CD4-positive, alpha-beta T cell (primary cell): ENCODE results near the gene ERCC8. TPM values are rescaled to one million over a fixed set of nuclear protein-coding genes. Genes with fewer than 3 reads are reported as not detected.

Experiments
- ATAC-seq: fragments of 200-7000 bp; cut with Tn5 transposase; one replicate; pipeline ENCODE4 v1.10.0; 2022; ENCODE audit warnings: mild to moderate bottlenecking; ENCODE audit not compliant: poor library complexity
- CTCF ChIA-PET: fragments of 350-600 bp; sonication (Branson Sonifier 250); formaldehyde crosslinking; loops from one replicate; lab custom pipeline; 2021; ENCODE audit warnings: antibody characterized with exemption, inconsistent platforms; lab: Charles Lee
- POLR2A ChIA-PET: fragments of 350-600 bp; sonication (Branson Sonifier 250); formaldehyde crosslinking; loops from one replicate; lab custom pipeline; 2021; ENCODE audit warnings: antibody characterized with exemption, inconsistent platforms; lab: Charles Lee
- DNase-seq, 14 experiments: peaks; one replicate each; pipeline ENCODE4 v3.0.0-alpha.2; 2013 to 2020; ENCODE audit warnings: mixed read lengths in 2 of 14
- H3K27ac ChIP-seq, 2 donors: one replicate each; pipeline versions ENCODE4 v1.5.1 to v1.7.0; 2013; ENCODE audit warnings: low read length in 2 of 2, low read depth in 1 of 2, mild to moderate bottlenecking in 1 of 2
- H3K27me3 ChIP-seq, 2 experiments: 1 replicate in 1 of 2; 2 replicates in 1 of 2; pipeline versions ENCODE4 v1.6.1 to v1.7.0; 2013; ENCODE audit warnings: low read length in 2 of 2, control low read depth in 1 of 2, mild to moderate bottlenecking in 1 of 2, moderate library complexity in 1 of 2; ENCODE audit not compliant: insufficient read depth in 2 of 2, control insufficient read depth in 1 of 2
- H3K36me3 ChIP-seq: one replicate; pipeline ENCODE4 v1.6.1; 2013; ENCODE audit warnings: low read length, control low read depth; ENCODE audit not compliant: insufficient read depth
- H3K4me1 ChIP-seq: one replicate; pipeline ENCODE4 v1.6.1; 2013; ENCODE audit warnings: low read length, control low read depth; ENCODE audit not compliant: insufficient read depth
- H3K4me3 ChIP-seq: one replicate; pipeline ENCODE4 v1.5.1; 2013; ENCODE audit warnings: mild to moderate bottlenecking, low read length, moderate library complexity
- H3K9me3 ChIP-seq, 2 experiments: 1 replicate in 1 of 2; 2 replicates in 1 of 2; pipeline versions ENCODE4 v1.6.1 to v1.7.0; 2013; ENCODE audit warnings: low read length in 2 of 2, mild to moderate bottlenecking in 2 of 2, control low read depth in 1 of 2, moderate library complexity in 1 of 2; ENCODE audit not compliant: control insufficient read depth in 1 of 2, insufficient read depth in 1 of 2
- H3K27ac Mint-ChIP-seq: one replicate; pipeline ENCODE4 v1.8.0; 2020; ENCODE audit warnings: mixed read lengths
- H3K27me3 Mint-ChIP-seq: one replicate; pipeline ENCODE4 v1.8.0; 2021; ENCODE audit warnings: mixed read lengths
- H3K36me3 Mint-ChIP-seq: one replicate; pipeline ENCODE4 v1.8.0; 2021; ENCODE audit warnings: low read depth, mixed read lengths
- H3K4me1 Mint-ChIP-seq: one replicate; pipeline ENCODE4 v1.8.0; 2021; ENCODE audit warnings: low read depth, mixed read lengths
- H3K4me3 Mint-ChIP-seq: one replicate; pipeline ENCODE4 v1.8.0; 2020; ENCODE audit warnings: mild to moderate bottlenecking, mixed read lengths
- H3K9me3 Mint-ChIP-seq: one replicate; pipeline ENCODE4 v1.8.0; 2020; ENCODE audit warnings: mixed read lengths
- intact Hi-C, 2 experiments: fragments of 100-400 bp; cut with DNase I in 1 of 2; cut with micrococcal nuclease in 1 of 2; formaldehyde crosslinking; loops; one replicate each; pipeline versions ENCODE4 v1.15.1 to v1.9.0; 2023 to 2025; cut with DNase I, micrococcal nuclease
- total RNA-seq, 174 experiments: library from RNA in 2 of 174; stranded (reverse) in 2 of 174; gene quantifications; one replicate each; pipeline ENCODE4 v1.2.3 and lab custom pipeline; 2021 to 2026
- TF ChIP-seq, protein P1 (sequence below): fragments of 200-600 bp; IDR thresholded peaks from one replicate; pipeline ENCODE4 v1.8.0; 2022; ENCODE audit warnings: antibody characterized with exemption, mild to moderate bottlenecking

ERCC8 gene
- total RNA-seq, 2 experiments from 2014 or later = 2.6 to 3.7 TPM

DNA sequence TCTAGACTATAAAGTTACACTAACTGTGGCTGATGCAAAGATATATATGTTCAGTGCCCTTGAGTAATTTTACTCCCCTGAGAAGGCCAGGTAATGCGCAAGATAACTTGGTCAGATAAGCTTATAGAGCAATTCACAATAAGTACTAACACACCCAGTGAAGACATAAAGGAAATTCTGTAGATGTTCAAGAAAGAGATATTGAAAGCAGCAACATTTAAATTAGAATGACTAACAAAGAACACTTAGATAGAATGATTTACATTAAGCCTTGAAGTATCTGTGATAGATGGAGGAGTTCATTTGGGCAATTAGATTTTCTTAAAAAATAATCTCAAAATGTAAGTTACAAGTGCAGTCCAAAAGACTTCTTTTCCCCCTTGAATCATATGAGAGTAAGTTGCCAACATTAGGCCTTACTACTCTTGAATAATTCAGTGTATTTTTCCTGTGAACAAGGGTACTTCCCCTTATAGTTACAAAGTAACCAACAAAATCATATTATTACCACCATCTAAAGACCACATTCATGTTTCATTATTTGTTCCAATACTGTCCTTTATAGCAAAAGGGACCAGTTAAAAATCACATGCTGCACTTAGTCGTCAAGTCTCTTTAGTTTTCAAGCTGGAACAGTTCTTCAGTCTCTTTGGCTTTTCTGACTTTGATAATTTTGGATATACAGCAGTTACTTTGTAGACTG is 56.4 kb downstream of the ERCC8 start:
- no peak overlapping the region for H3K4me3 Mint-ChIP-seq
- ATAC-seq (no peak), DNase-seq (no peak)
- peaks cover 2% of the 10 kb centered on the region for H3K9me3 Mint-ChIP-seq
- no peak overlapping the region for H3K4me3 ChIP-seq
- no peak overlapping the region for H3K27ac Mint-ChIP-seq
- H3K4me1 ChIP-seq = no peaks in the 10 kb centered on the region
- H3K27me3 Mint-ChIP-seq = no peaks in the 10 kb centered on the region
- peaks cover 0 to 2% of the 10 kb centered on the region in 2 experiments for H3K9me3 ChIP-seq
- intact Hi-C loops = no loop called here
- no peaks in the 10 kb centered on the region for H3K27me3 ChIP-seq
- ChIA-PET CTCF (interaction anchor here (0.6 kb wide), 1 partner anchor 1296 kb away, joined by 4 read pairs; no protein-coding TSS in a partner anchor), POLR2A (no interaction called here)
- no peak overlapping the region for H3K27ac ChIP-seq
- H3K4me1 Mint-ChIP-seq = no peaks in the 10 kb centered on the region
- H3K36me3 ChIP-seq = peaks cover 5% of the 10 kb centered on the region
- peaks cover 83% of the 10 kb centered on the region for H3K36me3 Mint-ChIP-seq
- TF ChIP-seq, protein P1, sequence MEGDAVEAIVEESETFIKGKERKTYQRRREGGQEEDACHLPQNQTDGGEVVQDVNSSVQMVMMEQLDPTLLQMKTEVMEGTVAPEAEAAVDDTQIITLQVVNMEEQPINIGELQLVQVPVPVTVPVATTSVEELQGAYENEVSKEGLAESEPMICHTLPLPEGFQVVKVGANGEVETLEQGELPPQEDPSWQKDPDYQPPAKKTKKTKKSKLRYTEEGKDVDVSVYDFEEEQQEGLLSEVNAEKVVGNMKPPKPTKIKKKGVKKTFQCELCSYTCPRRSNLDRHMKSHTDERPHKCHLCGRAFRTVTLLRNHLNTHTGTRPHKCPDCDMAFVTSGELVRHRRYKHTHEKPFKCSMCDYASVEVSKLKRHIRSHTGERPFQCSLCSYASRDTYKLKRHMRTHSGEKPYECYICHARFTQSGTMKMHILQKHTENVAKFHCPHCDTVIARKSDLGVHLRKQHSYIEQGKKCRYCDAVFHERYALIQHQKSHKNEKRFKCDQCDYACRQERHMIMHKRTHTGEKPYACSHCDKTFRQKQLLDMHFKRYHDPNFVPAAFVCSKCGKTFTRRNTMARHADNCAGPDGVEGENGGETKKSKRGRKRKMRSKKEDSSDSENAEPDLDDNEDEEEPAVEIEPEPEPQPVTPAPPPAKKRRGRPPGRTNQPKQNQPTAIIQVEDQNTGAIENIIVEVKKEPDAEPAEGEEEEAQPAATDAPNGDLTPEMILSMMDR = no peak

DNA sequence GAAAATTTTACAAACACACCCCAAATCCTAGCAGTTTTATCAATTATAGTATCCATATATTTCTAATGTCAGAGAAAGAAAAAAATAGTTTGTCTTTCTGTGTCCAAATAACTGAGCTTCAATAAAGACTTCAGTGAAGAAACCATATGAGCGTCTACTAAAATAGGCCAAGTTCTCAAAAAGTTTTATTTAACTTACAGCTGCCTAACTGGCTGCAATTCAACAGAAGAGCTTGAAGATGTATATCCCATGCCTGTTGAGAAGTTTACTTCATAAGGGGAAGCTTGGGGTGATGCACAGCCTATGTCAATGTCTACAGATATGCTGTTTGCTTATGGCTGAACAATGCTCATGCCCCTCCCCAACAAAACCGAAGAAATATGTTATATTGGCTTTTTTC is 57.1 kb downstream of the ERCC8 start:
- Histone ChIP-seq H3K27me3 (no peaks in the 10 kb centered on the region), H3K9me3 (no peaks in the 10 kb centered on the region), H3K36me3 (peaks cover 3% of the 10 kb centered on the region), H3K4me1 (no peaks in the 10 kb centered on the region), H3K4me3 (no peak overlapping the region), H3K27ac (no peak overlapping the region)
- Mint-ChIP-seq H3K4me1 (no peaks in the 10 kb centered on the region), H3K4me3 (no peak overlapping the region), H3K27ac (no peak overlapping the region), H3K36me3 (peaks cover 83% of the 10 kb centered on the region), H3K9me3 (peaks cover 5% of the 10 kb centered on the region), H3K27me3 (no peaks in the 10 kb centered on the region)
- intact Hi-C loops = no loop called here
- TF ChIP-seq, protein P1 = no peak
- DNase-seq (no peak), ATAC-seq (no peak)
- ChIA-PET CTCF (no interaction called here), POLR2A (no interaction called here)

DNA sequence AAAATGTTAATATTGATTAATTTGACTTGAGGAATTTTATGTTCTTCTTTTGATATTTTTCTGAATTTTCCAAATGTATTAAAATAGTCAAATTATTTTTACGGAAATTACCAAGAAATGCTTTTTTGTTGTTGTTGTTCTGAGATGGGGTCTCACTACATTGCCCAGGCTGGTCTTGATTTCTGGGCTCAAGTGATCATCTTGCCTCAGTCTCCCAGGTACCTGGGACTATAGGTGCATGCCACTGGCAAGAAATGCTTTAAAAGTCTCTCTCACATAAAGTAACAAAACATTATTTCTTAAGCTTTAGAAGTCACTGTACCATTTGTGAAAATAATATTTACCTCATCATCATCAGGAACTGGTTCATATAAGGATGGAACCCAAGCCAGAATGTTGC is 57.8 kb downstream of the ERCC8 start:
- TF ChIP-seq, protein P1 = no peak
- ChIA-PET POLR2A (no interaction called here), CTCF (no interaction called here)
- no peaks in the 10 kb centered on the region for H3K4me1 ChIP-seq
- no peak overlapping the region for H3K4me3 Mint-ChIP-seq
- H3K4me1 Mint-ChIP-seq = no peaks in the 10 kb centered on the region
- peaks cover 5% of the 10 kb centered on the region for H3K9me3 Mint-ChIP-seq
- no peaks in the 10 kb centered on the region for H3K27me3 Mint-ChIP-seq
- H3K4me3 ChIP-seq = no peak overlapping the region
- intact Hi-C loops = no loop called here
- H3K36me3 ChIP-seq = peaks cover 3% of the 10 kb centered on the region
- peaks cover 82% of the 10 kb centered on the region for H3K36me3 Mint-ChIP-seq
- ATAC-seq = no peak
- H3K27me3 ChIP-seq = no peaks in the 10 kb centered on the region
- H3K27ac Mint-ChIP-seq = no peak overlapping the region
- H3K27ac ChIP-seq = no peak overlapping the region
- peaks cover 0 to 3% of the 10 kb centered on the region in 2 experiments for H3K9me3 ChIP-seq
- no peak for DNase-seq
